ENCODE data around the gene EPHX1. TPM values are rescaled to one million over a fixed set of nuclear protein-coding genes. Genes with fewer than 3 reads are reported as not detected.
"Not testable (repeated sequence)": the region's sequence is repeated elsewhere in the genome, so short reads cannot be mapped to it uniquely, and the experiment has no call there.

EPHX1 gene
- 100 to 1,000 TPM in 1 of 2 donors, 10 to 100 TPM in 1; 59.6 to 126 TPM for total RNA-seq
- long read RNA-seq, partial matches to known transcripts: 0 of 1 reads
- long read RNA-seq, other reads (novel, unspliced or antisense): 0 of 1 reads

GRCh38 chr1:225809842-225810578 lies at the start of gene EPHX1:
Gene EPHX1 (plus strand): TSS chr1:225810124. CDS start chr1:225828730, 18,606 bp downstream.
- intact Hi-C loops (cut with DNase I): loop anchor here in 1 of 2 donors (5.0 kb wide), 1 partner anchor 37 kb away; no protein-coding TSS in a partner anchor
- DNase-seq: peak; percentile 94
- ATAC-seq: peak; percentile 87 to 93

- ATAC-seq (no peak), DNase-seq (no peak)
- intact Hi-C loops (cut with DNase I): no loop called here
Observed at GRCh38 chr1:225760531-225760930, 49.4 kb upstream of the EPHX1 start.

- intact Hi-C loops (cut with DNase I); ATAC-seq; DNase-seq: not testable (repeated sequence)
Observed at GRCh38 chr1:225761395-225761794, 48.5 kb upstream of the EPHX1 start.

- intact Hi-C loops (cut with DNase I): no loop called here
- no peak for DNase-seq
Observed at GRCh38 chr1:225762002-225762441, 47.9 kb upstream of the EPHX1 start.

GRCh38 chr1:225762444-225762843 lies 47.5 kb upstream of the EPHX1 start:
- DNase-seq (no peak), ATAC-seq (peak in 1 of 2 donors; percentile 54)
- intact Hi-C loops (cut with DNase I): no loop called here

More at GRCh38 chr1:225762002-225762441, 47.9 kb upstream of the EPHX1 start:
- ATAC-seq: no peak

GRCh38 chr1:225763716-225764548 lies 46.0 kb upstream of the EPHX1 start:
- ATAC-seq (peak; percentile 19 to 61), DNase-seq (peak; percentile 70)
- intact Hi-C loops (cut with DNase I): no loop called here

GRCh38 chr1:225765982-225766674 lies 43.8 kb upstream of the EPHX1 start:
- DNase-seq: no peak
- intact Hi-C loops (cut with DNase I): loop anchor here in 1 of 2 donors (5.0 kb wide), 2 partner anchors 74 to 114 kb away; partner anchors contain the start of gene ENAH
- ATAC-seq: no peak

GRCh38 chr1:225766967-225767633 lies 42.8 kb upstream of the EPHX1 start:
- DNase-seq: peak; percentile 73

GRCh38 chr1:225767634-225768540 lies 42.0 kb upstream of the EPHX1 start:
- DNase-seq (peak; percentile 86), ATAC-seq (peak; percentile 54 to 68)
- intact Hi-C loops (cut with DNase I): loop anchor here in 1 of 2 donors (5.0 kb wide), 2 partner anchors 76 to 116 kb away; partner anchors contain the start of gene ENAH

More at GRCh38 chr1:225766967-225767633, 42.8 kb upstream of the EPHX1 start:
- ATAC-seq: peak; percentile 64 to 68
- intact Hi-C loops (cut with DNase I): loop anchor here in 1 of 2 donors (5.0 kb wide), 2 partner anchors 75 to 115 kb away; partner anchors contain the start of gene ENAH

- intact Hi-C loops (cut with DNase I): loop anchor here in 1 of 2 donors (5.0 kb wide), 2 partner anchors 77 to 117 kb away; partner anchors contain the start of gene ENAH
- ATAC-seq: no peak
- DNase-seq: no peak
Observed at GRCh38 chr1:225768662-225769426, 41.1 kb upstream of the EPHX1 start.

GRCh38 chr1:225769687-225770086 lies 40.2 kb upstream of the EPHX1 start:
- intact Hi-C loops (cut with DNase I): loop anchor here (5.0 to 10.0 kb wide), 6 partner anchors 77 to 292 kb away; partner anchors contain the start of gene ENAH (in 1 of the 2)
- ATAC-seq: no peak
- DNase-seq: no peak

- DNase-seq (no peak), ATAC-seq (no peak)
- intact Hi-C loops (cut with DNase I): loop anchor here (5.0 to 10.0 kb wide), 4 partner anchors 204 to 293 kb away; no protein-coding TSS in a partner anchor
Observed at GRCh38 chr1:225770561-225771248, 39.2 kb upstream of the EPHX1 start.

GRCh38 chr1:225771661-225772322 lies 38.1 kb upstream of the EPHX1 start:
- ATAC-seq (no peak), DNase-seq (no peak)
- intact Hi-C loops (cut with DNase I): loop anchor here (2.0 to 10.0 kb wide), 5 partner anchors 203 to 297 kb away; no protein-coding TSS in a partner anchor

- intact Hi-C loops (cut with DNase I): loop anchor here (2.0 to 10.0 kb wide), 5 partner anchors 202 to 298 kb away; no protein-coding TSS in a partner anchor
- peak; percentile 77 to 84 for ATAC-seq
- peak; percentile 88 for DNase-seq
Observed at GRCh38 chr1:225772323-225772768, 37.6 kb upstream of the EPHX1 start.

- ATAC-seq (peak in 1 of 2 donors; percentile 34), DNase-seq (no peak)
- intact Hi-C loops (cut with DNase I): loop anchor here (2.0 to 10.0 kb wide), 5 partner anchors 202 to 298 kb away; no protein-coding TSS in a partner anchor
Observed at GRCh38 chr1:225772848-225773247, 37.1 kb upstream of the EPHX1 start.

All from left cardiac atrium (tissue), 4 donors.